Fibroblast of mammary gland (primary cell): ENCODE measurements around the gene AMN.

Source experiments
- DNase-seq: peaks from one replicate; pipeline ENCODE4 v3.0.0-alpha.2; 2010; ENCODE audit warnings: low read depth
- H3K4me3 ChIP-seq: 2 replicates; pipeline ENCODE4 v1.5.1; 2011; ENCODE audit warnings: low read depth, mild to moderate bottlenecking, low read length, moderate library complexity; ENCODE audit not compliant: control insufficient read depth
- TF ChIP-seq, protein P1 (sequence below): conservative IDR thresholded peaks from 2 replicates; pipeline ENCODE4 v1.5.1; 2011; ENCODE audit warnings: low read depth, low read length, inconsistent platforms; ENCODE audit not compliant: control insufficient read depth, insufficient read depth

The AMN gene

GRCh38 chr14:102917056-102917385 is 5.4 kb upstream of the AMN start:
- no peak for DNase-seq
- TF ChIP-seq, protein P1, sequence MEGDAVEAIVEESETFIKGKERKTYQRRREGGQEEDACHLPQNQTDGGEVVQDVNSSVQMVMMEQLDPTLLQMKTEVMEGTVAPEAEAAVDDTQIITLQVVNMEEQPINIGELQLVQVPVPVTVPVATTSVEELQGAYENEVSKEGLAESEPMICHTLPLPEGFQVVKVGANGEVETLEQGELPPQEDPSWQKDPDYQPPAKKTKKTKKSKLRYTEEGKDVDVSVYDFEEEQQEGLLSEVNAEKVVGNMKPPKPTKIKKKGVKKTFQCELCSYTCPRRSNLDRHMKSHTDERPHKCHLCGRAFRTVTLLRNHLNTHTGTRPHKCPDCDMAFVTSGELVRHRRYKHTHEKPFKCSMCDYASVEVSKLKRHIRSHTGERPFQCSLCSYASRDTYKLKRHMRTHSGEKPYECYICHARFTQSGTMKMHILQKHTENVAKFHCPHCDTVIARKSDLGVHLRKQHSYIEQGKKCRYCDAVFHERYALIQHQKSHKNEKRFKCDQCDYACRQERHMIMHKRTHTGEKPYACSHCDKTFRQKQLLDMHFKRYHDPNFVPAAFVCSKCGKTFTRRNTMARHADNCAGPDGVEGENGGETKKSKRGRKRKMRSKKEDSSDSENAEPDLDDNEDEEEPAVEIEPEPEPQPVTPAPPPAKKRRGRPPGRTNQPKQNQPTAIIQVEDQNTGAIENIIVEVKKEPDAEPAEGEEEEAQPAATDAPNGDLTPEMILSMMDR: no peak

DNA sequence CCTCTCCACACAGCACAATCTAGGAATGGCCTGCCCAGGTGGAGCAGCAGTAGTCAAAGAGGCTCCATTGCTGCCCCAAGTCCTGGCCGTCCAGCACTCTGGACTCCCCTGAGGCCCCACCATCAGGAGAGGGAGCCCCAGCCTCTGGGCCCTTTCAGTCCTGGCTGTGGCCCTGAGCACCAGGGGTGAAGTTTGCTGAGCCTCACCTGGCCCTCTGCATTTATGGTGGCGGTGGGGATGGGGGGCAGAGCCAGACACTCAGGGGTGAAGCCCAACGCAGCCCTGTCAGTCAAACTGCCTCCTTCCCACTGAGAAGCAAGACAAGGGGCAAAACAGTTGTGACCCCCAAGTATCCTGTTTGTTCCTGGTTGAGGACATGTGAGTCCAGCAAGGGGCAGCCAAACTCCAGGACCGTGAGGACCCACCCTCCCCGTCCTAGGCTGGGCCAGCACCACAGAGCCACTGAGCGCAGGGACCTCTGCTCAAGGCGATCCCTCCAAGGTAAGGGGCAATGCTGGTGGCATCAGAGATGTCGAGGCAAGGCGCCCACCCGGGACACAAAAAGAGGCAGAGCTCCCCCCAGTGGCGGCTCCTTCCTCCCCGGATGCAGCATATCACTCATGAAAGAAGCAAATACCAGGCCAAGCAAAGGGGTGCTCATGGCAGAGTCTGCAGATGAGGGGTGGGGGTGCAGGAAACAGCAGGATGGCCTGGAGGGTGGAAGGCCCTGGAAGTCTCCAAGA is 4.8 kb upstream of the AMN start:
- peak; percentile 32 for DNase-seq
- H3K4me3 ChIP-seq: no peak overlapping the region
- TF ChIP-seq, protein P1: peak; percentile 66

More at GRCh38 chr14:102917056-102917385, 5.4 kb upstream of the AMN start:
- no peak overlapping the region for H3K4me3 ChIP-seq

GRCh38 chr14:102918438-102918837 is 4.0 kb upstream of the AMN start:
- DNase-seq: no peak
- H3K4me3 ChIP-seq: no peak overlapping the region
- TF ChIP-seq, protein P1: no peak

- TF ChIP-seq, protein P1: no peak
- no peak overlapping the region for H3K4me3 ChIP-seq
- DNase-seq: no peak
Observed at GRCh38 chr14:102920273-102920997, 2.0 kb upstream of the AMN start.

DNA sequence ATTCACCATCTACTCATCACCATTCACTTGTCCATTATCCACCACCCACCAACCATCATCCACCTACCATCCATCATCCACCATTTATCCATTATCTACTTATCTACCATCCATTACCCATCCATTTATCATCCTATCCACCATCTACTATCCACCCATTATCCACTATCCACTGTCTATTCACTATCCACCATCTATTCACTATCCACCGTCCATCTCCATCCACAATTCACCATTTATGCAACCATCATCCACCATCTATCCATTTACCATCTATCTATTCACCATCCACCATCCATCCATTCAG is 1.5 kb upstream of the AMN start:
- no peak overlapping the region for H3K4me3 ChIP-seq
- TF ChIP-seq, protein P1: no peak
- no peak for DNase-seq

DNA sequence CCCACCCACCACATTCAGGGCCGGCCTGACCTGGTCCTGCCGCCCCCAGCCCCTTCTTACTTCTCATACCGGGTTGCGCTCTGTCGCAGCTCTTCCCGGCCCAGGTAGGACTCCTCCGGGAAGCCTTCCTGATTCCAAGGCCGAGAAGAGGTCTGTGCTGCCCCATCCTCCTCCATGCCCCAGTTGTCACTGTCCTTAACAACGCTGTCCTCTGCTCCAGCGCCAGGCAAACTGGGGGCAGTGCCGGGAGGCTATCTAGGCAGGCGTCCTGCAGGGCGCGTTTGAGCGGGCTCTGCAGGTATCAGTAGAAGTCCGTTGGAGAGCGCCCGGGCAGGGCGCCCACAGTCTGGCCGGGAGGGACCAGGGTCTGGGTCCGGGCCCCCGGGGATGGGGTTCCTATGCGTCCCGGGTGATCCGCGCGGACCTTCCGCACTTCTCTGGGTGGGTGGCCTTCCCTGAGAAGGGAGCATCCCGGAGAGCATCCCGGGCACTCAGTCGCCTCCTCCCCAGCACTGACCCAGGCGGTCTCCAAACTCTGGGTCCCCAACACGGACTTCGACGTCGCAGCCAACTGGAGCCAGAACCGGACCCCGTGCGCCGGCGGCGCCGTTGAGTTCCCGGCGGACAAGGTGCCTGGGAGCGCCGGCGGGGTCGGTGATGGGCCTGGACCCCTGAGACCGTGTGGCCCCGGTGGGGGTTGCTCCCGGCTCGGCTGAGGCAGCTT is 900 bp downstream of the AMN start:
- peak overlapping the region; percentile 13 for H3K4me3 ChIP-seq
- TF ChIP-seq, protein P1: no peak
- DNase-seq: no peak
